22Rv1 (cell line): ENCODE data around the gene RASL12.

Experiments used
- CTCF ChIP-seq: fragments of 450-650 bp; IDR thresholded peaks from 2 replicates; pipeline ENCODE4 v1.5.1; 2017; ENCODE audit warnings: mild to moderate bottlenecking
- ZFX ChIP-seq: fragments of 450-650 bp; IDR thresholded peaks from 2 replicates; pipeline ENCODE4 v1.6.1; 2017; ENCODE audit warnings: antibody characterized with exemption, borderline replicate concordance

- TF ChIP-seq CTCF (peak; percentile 87), ZFX (no peak)
Observed at GRCh38 chr15:65032801-65033537, 34.8 kb downstream of the RASL12 start.
